ENCODE results near the gene BMAL1.

DNA sequence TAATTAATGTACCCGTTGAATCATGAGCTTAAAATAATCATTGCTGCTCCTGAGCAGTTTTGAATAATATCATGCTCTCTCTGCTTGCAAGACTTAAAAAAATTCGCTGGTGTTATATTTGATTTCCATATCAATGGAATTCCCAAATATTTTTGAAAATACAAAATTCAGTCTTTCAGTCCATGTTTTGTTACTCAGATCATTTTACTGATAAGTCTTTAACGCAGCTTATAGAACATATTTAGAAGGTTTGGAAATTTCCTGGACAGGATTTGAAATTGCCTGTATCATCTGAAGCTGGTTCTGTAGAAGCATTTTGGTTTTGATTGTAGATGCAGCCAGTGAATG lies 1.9 kb downstream of the BMAL1 start:
- TF ChIP-seq, protein P1, sequence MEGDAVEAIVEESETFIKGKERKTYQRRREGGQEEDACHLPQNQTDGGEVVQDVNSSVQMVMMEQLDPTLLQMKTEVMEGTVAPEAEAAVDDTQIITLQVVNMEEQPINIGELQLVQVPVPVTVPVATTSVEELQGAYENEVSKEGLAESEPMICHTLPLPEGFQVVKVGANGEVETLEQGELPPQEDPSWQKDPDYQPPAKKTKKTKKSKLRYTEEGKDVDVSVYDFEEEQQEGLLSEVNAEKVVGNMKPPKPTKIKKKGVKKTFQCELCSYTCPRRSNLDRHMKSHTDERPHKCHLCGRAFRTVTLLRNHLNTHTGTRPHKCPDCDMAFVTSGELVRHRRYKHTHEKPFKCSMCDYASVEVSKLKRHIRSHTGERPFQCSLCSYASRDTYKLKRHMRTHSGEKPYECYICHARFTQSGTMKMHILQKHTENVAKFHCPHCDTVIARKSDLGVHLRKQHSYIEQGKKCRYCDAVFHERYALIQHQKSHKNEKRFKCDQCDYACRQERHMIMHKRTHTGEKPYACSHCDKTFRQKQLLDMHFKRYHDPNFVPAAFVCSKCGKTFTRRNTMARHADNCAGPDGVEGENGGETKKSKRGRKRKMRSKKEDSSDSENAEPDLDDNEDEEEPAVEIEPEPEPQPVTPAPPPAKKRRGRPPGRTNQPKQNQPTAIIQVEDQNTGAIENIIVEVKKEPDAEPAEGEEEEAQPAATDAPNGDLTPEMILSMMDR (IDR thresholded peaks at IDR 0.05) = no peak
- no peak for TF ChIP-seq POLR2A (IDR thresholded peaks at IDR 0.05)

All from uterus (tissue), 2 donors.